Eye (tissue), 1 donor: ENCODE measurements around the gene ANKRD33B.
A peak's percentile ranks its signal among the peaks of the same experiment; 100 is the strongest.

Source experiments
- DNase-seq: peaks from one replicate; pipeline ENCODE4 v3.0.0-alpha.2; 2015

ANKRD33B gene

DNA sequence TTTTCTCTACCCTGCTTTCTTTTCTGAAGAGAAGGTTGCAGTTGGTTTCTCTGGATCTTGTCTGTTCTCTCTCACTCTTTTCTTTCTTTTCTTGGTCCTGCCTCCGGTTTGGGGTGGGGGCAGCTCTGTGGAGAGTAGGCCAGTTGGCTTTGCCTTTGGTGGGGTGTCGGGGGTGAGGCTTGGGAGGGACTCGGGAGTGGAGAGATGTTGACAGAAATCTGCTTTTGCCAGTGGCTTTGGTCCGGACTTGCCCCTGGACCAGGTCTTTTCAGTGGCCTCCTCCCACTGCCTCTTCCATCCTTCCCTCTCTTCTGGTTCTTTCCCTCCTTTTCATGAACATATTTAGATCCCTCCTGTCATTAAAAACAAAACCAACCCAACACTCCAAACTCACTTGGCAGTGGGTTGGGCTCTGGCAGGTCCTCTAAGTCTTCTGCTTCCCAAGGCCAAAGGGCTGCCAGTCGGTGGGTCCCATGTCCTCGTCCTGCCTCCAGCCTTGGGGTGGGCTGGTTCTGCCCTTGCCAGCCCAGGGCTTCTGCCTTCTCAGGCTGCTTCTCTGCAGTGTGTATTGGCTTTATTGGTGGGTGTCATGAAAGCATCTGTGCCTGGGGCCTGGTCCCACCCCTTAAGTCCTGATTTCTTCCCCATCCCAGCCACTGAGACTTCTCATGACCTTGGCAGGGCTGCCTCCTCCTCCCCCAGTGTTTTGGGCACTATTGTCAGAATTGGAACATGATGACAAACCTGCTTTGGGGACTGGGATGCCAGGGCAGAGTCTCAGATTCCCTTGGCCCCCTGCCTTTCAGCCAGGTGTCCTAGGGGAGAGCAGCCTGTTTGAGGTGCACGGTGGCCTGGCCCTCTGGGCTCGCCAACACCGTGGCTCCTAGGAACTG lies 16.9 kb downstream of the ANKRD33B start:
- DNase-seq: no peak

DNA sequence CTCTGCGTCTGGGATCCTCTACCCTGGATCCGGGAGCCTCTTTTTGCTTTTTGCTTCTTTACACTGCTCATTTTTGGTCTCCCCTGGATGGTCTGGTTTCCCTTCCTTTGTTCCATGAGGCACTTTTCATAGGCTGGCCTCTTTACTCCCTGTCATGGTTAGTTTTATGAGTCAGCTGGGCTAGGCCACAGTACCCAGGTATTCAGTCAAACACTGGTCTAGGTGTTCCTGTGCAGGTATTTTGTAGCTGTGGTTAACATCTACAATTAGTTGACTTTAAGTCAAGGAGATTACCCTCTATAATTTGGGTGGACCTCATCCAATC lies 17.5 kb downstream of the ANKRD33B start:
- DNase-seq: no peak

DNA sequence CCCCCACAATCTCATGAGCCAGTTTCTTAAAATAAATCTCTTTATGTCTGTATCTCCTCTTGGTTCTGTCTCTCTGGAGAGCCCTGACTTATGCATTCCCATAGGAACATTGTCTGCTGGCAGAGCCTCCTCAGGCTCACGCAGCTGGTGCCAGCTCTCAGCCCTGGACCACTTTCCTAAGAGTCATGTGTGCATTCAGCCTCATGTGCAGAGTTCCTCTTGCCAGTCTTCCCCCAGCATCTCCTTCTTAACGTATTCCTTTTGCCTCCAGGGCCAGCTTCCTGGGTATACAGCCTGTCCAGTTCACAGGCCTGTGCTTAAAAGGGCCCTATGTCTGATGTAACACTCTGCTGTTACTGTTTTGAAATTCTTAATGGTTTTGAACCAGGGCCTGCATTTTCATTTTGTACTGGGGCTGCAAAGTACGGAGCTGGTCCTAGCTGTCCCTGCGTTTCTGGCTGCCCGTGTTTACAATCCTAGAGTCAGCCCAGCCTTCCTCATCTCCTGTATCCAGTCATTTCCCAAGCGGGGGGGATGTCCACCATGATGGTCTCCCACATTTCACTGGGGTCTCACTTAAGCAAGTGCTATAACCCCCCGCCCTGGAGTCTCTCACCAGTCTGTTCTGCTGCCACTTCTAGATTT lies 18.1 kb downstream of the ANKRD33B start:
- DNase-seq: no peak

GRCh38 chr5:10582512-10582897 lies 18.6 kb downstream of the ANKRD33B start:
- DNase-seq: no peak

DNA sequence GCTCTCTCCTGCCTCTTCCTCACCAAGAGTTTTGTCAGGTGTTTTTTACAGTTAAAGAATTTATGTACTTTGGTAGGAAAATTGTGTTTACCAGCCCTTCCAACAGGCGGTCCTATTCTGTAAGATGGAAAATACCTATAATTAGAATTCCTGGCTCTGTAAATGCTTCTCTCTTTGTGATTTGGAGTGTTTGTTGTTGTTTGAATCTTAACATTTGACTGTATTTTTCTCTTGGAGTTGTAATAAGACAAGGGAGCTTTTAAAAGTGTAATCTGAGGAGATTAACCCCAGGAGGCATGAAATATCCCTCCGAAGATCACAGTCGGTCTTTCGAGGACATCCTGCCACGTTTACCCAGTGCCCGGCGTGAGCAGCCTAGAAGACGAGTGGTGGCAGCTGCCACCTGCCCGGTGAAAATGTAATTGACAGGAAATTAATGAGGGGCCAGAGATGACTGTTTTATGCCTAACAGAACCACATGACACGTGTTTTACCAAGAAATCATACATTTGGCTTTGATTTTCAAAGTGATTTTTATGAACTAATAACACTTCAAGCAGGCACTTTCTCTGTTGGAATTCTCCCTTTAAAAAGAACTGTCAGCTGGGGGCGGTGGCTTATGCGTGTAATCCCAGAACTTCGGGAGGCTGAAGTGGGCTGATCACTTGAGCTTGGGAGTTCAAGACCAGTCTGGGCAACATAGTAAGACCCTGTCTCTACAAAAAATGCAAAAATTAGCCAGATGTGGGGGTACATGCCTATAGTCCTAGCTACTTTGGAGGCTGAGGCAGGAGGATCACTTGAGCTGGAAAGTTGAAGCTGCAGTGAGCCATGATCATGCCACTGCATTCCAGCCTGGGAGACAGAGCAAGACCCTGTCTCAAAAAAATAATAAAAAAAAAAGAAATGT lies 20.0 kb downstream of the ANKRD33B start:
- no peak for DNase-seq

DNA sequence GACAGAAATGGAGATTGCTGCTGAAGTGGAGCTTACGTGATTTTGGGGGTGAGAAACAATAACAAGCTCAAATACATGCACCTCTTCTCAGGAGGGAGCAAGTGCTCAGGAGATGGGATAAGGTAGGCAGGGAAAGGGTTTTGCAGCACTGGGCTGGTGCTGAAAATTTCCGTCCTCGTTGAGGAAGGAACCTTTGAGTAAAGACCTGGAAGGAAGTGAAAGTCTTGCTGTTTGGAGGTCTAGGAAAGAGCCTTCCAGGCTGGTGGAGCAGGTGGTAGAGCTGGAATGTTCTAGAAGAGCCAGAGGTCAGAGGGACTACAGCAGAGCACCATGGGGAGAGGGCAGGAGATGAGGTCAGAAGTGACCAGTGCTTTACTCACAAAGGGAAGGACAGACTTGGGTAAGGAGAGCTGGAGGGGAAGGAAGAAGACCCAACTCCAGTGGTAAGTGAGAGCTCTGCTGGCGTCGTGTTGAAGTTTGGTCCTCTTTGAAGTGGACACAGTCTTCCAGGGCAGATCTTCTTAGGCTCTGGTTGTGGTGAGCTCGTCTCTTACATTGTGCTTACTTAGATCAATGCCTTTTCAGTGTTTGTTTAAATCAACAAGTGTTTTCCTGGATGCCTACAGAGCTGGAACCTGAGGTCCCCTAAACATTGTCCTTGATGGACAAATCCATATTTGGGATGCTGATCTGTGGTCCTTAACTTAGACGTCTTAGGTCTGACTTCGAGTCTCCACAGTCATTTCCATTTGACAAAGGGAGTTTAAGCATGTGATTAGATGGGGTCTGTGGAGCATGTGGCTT lies 21.0 kb downstream of the ANKRD33B start:
- no peak for DNase-seq

GRCh38 chr5:10585518-10585915 lies 21.6 kb downstream of the ANKRD33B start:
- DNase-seq: no peak

DNA sequence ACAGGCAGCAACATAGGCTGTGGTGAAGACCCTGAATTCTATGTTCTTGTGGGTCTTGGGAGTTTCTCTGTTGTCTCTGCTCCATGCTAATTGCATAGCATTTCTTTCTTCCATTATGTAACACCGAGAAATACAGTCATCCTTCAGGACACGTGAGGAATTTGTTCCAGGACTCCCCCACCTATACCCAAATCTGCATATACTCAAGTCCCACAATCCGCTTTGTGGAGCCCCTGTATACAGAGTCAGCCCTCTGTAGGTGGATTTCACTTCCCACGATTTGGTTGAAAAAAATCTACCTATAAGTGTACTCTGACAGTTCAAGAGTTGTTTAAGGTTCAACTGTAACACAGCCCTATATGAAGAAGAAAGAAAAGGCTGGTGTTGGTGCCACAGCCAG lies 22.1 kb downstream of the ANKRD33B start:
- DNase-seq: no peak

DNA sequence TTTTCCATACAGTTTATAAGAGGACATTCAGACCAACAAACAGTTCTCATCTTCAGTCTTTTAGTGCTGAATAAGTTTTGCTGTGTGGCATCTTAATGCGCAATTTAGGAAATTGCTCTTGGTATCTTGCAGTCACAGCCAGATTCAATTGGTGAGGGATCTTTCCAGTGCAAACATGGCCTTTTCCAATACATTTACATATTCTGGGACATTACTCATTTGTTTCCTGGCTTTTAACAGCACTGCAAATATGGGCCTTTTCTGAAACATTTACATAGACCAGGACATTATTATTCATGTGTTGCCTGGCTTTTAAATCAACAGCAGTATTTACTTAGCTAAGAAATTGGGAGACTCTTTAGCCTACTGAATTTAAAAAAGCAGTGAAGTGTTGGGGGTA lies 22.7 kb downstream of the ANKRD33B start:
- DNase-seq: no peak

GRCh38 chr5:10588109-10588775 lies 24.4 kb downstream of the ANKRD33B start:
- DNase-seq: no peak

- peak; percentile 36 for DNase-seq
Observed at GRCh38 chr5:10588779-10589447, 25.0 kb downstream of the ANKRD33B start.

- peak; percentile 24 for DNase-seq
Observed at GRCh38 chr5:10590226-10590999, 26.5 kb downstream of the ANKRD33B start.

GRCh38 chr5:10591159-10591558 lies 27.3 kb downstream of the ANKRD33B start:
- no peak for DNase-seq

GRCh38 chr5:10591966-10592365 lies 28.1 kb downstream of the ANKRD33B start:
- DNase-seq: no peak

GRCh38 chr5:10592601-10593000 lies 28.7 kb downstream of the ANKRD33B start:
- DNase-seq: no peak

GRCh38 chr5:10593531-10594181 lies 29.8 kb downstream of the ANKRD33B start:
- DNase-seq: no peak

DNA sequence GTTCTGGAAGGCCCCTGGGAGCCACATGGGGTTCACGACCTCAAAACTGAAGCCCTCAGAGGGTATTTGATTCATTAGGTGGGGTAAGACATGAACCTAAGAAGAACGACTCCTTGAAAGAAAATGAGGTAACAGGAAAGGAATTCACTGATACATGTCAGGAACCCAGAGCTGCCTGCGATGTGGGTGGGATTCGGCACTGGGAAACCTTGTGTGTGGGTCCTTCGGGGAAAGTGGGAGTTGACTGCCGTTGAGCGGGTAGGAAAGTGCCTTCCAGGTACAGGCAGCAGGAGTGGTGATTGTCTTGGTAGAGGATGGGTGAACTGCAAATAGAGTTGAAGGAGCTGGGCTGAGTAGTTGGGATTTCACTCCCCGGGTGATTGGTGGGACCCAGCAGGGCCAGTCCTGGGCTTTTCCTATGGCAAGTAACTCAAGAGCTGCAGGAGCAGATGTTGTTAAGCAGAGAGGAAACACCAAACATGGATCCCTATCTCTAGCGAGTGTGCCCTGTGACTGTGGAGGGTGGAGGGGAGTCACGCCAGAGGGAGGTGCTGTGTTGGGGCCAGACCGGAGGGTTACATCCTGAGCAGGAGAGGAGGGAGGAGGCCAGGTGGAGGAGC lies 30.8 kb downstream of the ANKRD33B start:
- DNase-seq: no peak

DNA sequence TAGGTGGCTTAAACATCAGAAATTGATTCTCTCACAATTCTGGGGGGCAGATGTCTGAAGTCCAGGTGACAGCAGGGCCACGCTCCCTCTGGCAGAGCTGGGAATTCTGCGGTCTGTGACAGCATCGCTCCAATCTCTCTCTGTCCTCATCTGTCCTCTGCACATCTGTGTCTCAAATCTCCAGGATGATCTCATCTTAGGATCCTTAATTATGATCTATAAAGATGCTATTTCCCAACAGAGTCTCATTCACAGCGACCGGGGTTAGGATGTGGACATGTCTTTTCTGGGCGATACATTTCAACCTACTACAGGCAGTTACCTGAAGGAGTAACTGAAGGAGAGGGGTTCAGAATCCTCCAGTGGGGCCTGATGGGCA lies 31.4 kb downstream of the ANKRD33B start:
- no peak for DNase-seq

- DNase-seq: peak; percentile 60
Observed at GRCh38 chr5:10595672-10596309, 31.9 kb downstream of the ANKRD33B start.
